ENCODE results near the gene NFILZ.
A peak's percentile ranks its signal among the peaks of the same experiment; 100 is the strongest.
"Not testable (repeated sequence)": the region's sequence is repeated elsewhere in the genome, so short reads cannot be mapped to it uniquely, and the experiment has no call there.

The NFILZ gene

DNA sequence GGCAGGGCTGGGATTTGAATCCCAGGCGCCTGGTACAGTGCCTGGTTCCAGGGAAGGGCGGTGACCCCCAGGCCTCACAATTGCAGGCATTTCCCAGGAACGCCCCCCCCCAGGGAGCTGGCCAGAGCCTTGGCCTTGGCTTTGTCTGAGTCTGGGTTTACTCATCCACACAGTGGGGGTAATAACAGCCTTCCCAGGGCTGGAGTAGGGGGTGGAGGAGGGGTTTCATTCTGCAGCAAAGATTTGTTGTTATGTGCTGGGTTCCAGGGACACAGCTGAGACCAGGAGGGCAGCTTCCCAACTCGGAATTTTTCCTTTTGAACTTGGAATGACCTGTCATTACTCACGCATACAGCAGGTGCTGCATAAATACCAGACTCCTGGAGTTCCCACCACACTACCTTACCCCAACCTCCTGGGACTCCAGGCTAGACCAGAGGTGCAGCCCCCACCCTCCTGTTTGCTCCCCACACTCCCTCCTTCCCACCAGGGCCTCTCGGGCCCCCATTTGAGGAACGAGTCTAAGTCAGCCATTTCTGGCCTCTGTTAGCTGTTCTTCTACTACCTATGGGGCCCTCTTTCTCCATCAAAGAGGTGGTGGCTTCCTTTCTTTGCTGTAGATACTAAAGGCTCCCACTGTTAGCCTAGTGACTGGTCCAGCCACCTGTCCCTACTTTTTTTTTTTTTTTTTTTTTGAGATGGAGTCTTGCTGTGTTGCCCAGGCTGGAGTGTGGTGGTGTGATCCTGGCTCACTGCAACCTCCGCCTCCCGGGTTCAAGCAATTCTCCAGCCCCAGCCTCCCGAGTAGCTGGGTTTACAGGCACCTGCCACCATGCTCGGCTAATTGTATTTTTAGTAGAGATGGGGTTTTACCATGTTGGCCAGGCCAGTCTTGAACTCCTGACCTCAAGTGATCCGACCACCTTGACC, 18.3 kb upstream of the NFILZ start:
- DNase-seq: no peak

DNA sequence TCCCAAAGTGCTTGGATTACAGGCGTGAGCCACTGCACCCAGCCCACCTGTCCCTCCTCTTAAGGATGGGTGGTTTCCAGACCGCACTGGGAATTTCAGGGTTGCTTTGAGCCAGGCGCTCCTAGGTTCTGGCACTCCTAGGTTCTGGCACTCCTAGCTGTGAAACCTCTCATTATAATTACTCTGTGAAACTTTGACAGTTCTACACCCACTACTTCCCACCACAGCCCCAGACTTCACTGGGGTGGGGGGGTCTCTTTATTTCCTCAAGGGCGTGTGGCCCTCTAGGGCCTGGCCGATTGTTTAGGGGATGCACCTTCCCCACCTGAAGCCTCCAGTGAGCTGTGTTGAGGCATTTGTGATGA, 17.6 kb upstream of the NFILZ start:
- DNase-seq: no peak

DNA sequence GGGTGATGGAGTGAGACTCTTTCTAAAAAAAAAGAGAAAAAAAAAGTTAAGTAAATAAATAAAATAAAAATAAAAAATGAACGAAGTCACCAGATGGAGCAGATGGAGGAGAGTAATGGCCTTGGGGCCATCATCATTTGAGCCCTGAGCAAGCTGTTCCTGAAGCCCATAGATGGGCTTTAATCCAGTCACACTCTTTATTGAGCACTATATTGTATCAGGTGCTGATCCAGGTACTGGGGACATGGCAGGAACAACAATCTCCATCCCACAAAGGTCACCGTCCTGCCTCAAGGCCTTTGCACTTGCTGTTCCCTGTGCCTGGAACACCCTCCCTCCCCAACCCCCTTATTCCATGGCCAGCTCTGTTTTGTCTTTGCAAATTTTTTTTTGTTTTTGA, 16.0 kb upstream of the NFILZ start:
- DNase-seq: no peak

DNA sequence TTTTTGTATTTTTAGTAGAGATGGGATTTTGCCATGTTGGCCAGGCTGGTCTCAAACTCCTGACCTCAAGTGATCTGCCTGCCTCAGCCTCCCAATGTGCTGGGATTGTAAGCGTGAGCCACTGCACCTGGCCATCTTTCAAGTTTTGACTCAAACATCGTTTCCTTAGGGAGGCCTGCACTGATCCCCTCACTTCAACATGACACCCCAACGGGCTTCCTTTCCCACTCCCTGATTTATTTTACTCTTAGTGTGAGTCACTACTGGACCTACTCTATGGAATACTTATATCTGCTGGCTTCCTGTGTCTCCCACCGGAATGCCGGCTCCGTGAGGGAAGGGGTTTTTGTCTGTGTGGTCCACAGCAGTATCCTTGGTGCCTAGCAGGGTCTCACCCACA, 15.4 kb upstream of the NFILZ start:
- DNase-seq: no peak

DNA sequence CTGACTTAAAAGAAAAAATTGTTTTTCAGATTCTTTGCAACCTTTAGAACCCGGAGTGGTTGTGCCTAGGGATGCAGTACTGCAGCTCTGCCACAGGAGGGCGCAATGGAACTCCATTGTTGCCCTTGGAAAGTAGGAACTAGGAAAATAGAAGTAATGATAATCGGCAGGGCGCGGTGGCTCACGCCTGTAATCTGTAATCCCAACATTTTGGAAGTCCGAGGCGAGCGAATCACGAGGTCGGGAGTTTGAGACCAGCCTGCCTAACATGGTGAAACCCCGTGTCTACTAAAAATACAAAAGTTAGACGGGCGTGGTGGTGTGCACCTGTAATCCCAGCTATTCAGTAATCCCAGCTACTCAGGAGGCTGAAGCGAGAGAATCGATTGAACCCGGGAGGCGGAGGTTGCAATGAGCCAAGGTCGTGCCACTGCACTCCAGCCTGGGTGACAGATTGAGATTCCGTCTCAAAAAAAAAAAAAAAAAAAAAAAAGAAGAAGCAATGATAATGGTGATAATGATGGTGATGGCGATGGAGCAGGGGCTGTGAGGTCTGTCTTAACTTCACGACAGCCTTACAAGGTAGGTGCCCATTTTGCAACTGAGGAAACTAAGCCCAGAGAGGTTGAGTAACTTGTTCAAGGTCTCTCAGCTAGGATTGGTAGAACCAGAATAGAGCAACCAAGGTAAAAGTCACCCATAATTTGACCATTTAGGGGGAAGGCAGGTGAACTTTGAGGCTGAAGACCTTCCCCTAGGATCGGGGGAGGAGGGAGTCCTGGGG, 14.4 kb upstream of the NFILZ start:
- DNase-seq: peak; percentile 53

DNA sequence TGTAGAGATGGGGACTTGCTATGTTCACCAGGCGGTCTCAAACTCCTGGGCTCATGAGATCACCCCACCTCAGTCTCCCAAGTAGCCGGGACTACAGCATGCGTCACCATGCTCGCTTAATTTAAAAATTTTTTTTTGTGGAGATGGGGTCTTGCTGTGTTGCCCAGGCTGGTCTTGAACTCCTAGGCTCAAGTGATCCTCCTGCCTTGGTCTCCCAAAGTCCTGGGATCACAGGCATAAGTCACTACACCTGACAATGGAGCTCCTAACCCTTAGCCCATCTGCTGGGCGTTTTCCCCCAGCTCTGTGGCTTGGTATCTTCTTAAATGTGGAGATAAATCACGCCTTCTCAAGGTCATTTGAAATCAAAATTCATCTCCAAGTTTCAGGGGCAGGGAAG, 13.6 kb upstream of the NFILZ start:
- no peak for DNase-seq

DNA sequence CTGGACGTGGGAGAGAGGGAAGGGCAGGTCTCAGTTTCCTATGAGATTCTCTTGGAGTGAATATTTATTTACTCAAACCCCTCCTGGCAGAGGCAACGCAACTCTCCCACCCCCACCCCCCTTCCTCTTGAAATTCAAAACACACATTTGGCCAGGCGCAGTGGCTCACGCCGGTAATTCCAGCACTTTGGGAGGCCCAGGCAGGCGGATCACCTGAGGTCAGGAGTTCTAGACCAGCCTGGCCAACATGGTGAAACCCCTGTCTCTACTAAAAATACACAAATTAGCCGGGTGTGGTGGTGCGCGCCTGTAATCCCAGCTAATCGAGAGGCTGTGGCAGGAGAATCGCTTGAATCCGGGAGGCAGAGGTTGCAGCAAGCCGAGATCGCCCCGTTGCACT, 13.1 kb upstream of the NFILZ start:
- not testable (repeated sequence) for DNase-seq

DNA sequence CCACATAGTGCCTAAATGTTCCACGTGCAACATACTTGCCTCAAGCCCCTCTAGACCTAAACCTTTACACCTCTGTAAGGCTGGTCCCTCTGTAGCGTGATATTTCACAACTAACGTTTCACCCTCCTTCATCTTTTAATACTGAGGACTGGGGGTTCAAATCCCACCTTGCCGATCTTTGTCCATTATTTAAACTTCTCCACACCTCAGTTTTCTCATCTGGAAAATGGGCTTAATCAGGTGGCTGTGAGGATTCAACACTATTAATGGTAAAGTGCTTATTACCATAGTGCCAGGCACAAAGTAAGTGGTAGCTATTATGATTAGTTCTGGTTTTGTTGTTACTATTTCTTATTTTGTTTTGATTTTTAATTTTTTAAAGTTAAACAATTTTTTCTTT, 12.4 kb upstream of the NFILZ start:
- DNase-seq: no peak

DNA sequence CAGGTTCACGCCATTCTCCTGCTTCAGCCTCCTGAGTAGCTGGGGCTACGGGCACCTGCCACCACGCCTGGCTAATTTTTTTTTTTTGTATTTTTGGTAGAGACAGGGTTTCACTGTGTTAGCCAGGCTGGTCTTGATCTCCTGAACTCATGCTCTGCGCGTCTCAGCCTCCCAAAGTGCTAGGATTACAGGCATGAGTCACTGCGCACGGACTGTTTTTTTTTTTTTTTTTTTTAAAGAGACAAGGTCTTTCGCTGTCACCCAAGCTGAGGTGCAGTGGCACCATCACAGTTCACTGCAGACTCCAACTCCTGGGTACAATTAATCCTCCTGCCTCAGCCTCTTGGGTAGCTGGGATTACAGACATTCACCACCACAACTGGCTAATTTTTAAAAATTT, 11.7 kb upstream of the NFILZ start:
- no peak for DNase-seq

DNA sequence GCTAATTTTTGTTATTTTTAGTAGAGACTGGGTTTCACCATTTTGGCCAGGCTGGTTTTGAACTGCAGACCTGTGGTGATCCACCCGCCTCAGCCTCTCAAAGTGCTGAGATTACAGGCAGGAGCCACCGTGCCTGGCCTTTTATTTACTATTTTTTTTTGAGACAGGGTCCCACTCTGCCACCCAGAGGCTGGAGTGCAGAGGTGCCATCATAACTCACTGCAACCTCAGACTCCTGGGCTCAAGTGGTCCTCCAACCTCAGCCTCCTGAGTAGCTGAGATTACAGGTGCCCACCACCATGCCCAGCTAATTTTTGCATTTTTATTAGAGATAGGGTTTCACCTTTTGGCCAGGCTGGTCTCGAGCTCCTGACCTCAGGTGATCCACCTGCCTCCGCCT, 7.5 kb upstream of the NFILZ start:
- not testable (repeated sequence) for DNase-seq

DNA sequence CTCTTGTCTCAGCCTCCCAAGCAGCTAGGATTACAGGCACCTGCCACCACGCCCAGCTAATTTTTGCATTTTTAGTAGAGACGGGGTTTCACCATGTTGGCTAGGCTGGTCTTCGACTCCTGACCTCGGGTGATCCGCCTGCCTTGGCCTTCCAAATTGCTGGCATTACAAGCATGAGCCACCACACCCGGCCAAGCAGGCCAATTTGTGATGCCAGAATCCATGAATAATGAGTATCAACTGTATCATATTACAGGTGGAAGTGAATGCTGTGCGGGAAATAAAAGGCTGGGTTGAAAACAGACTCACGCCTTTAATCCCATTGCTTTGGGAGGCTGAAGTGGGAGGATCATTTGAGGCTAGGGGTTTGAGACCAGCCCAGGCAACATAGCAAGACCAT, 3.6 kb upstream of the NFILZ start:
- DNase-seq: no peak

DNA sequence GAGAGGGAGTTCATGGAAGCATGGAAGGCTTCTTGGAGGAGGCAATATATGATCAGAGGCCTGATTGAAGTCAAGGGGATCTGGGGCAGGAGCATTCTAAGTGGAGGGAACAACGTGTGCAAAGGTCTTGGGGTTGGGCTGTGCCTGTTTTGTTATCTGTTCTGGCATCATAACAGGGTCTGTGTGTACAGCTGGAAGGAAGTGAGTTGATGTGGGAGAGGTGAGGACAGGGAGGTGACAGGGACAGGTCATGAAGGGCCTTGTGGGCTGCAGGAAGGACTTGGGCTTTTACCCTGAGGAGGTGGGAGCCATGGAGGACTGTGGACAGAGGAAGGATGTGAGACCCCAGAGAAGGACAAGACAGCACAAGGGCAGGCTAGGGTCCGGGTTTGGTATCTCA, 1.2 kb upstream of the NFILZ start:
- no peak for DNase-seq

DNA sequence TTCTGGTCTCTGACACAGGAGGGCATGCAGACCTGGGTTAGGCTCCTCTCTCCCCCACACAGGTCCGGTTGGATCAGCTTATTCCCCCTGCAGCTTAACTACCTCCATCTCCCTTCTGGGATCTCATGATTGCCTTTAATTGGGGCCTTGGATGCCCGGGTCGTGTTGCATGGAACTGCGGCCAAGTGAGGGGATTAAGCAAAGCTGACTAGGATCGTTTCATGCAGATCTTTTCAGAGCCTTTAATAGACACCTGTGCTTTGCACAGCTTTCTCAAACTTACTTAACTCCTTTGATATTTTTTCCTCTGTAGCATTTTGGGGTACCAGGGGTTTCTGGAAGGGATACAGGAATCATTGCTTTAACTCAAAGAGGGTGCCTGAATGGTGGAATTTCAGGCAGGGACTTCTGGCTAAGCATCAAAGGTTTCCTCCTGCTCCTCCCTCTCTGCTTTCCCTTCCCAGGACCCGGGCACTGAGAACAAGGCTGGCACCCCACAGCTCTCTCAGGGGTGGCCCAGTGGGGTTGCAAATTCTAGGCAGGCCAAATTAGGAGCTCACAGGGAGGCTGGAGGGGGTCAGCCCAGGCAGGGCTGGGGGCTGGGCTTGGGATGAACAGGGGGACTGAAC, 477 bp downstream of the NFILZ start:
- DNase-seq: no peak

DNA sequence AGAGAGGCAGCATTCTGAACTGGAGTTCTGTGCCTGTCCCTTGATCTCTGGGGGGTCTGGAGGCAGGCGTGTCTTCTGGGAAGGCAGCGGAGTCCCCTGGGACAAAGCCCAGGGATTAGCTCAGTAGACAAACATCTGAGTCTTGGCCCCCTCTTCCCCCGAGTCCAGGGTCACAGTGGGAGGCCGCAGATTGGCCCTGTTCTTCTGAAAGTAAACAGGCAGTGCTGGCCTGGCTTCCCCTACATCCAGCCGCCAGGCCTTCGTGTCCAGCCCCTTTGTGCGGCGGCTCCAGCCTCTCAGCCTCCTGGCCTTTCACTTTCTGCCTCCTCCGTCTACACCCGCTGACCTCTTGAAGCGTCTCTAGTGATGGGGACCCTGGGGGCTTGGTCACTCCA, 989 bp downstream of the NFILZ start:
- DNase-seq: no peak

DNA sequence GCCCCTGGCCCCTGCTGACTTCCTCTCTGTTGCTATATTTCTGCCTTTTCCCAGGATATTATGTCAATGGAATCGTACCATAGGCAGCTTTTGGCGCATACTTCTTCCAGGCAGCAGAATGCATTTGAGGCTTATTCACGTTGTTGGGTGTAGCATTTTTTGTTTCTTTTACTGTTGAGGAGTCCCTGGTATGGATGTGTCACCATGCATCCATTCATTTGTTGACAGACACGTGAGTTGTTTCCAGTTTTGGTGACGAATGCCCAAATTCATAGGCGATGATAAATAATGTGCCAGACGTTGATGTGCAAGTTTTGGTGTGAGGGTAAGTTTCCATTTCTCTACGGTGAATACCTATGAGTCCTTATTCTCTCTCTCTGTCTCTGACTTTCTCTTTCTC, 5.0 kb downstream of the NFILZ start:
- no peak for DNase-seq

DNA sequence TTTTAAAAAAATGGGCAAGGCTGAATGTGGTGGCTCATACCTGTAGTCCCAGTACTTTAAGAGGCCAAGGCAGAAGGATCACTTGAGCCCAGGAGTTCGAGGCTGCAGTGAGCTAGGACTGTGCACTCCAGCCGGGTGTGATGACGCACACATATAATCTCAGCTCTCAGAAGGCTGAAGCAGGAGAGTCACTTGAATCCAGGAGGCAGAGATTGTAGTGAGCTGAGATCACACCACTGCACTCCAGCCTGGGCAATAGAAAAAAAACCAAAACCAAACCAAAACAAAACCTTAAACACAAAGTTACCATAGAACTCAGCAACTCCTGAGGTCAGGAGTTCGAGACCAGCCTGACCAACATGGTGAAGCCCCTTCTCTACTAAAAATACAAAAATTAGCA, 6.6 kb downstream of the NFILZ start:
- not testable (repeated sequence) for DNase-seq

DNA sequence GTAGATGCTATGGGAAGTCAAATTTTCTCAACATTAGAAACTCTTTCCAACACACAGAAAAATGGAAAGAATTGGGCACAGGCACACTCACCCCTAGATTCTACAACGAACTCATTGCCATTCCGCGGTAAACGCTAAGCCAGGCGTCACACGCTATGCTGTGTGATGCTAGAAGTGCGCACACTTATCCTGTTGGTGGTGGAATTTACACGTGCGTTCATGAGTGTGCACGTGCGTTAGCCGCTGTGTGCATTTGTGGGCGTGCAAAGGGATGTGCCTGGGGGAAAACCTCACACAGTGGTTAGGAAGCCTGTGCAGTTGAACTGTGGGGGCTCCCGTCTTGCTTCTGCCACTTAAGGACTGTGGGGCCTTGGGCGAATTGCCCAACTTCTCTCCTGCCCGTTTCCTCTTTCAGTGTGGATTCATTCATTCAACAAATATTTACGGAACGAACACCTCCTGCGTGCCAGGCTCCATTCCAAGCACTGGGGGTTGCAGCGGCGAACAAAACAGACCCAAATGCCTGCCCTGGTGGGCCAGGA, 7.7 kb downstream of the NFILZ start:
- peak; percentile 42 for DNase-seq

DNA sequence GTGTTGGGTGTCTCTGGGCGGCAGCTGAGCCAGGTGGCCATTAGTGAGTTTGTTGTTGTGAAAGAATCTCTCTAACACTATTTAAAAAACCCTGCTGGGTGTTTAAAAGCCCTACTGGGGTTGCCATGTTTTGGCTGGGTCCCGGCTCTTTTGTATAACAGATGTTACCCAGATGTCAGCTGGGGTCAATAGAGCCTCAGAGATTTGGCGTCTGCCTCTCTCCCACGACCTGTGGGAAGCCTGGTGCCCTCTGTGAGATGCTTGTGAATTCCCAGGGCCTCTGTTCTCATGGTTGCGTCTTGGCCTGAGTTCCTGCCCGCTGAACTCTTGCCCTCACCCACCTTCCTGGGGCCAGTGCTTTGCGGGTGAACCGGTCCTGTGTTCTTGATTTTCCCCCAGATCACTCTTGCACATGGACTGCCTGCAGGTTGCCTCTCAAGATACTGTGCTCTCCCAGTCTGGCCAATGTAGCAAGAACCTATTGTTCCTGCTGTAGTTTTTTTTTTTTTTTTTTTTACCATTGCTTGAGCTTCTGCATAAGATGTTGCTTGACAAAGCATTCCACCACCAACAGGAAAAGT, 9.5 kb downstream of the NFILZ start:
- no peak for DNase-seq

DNA sequence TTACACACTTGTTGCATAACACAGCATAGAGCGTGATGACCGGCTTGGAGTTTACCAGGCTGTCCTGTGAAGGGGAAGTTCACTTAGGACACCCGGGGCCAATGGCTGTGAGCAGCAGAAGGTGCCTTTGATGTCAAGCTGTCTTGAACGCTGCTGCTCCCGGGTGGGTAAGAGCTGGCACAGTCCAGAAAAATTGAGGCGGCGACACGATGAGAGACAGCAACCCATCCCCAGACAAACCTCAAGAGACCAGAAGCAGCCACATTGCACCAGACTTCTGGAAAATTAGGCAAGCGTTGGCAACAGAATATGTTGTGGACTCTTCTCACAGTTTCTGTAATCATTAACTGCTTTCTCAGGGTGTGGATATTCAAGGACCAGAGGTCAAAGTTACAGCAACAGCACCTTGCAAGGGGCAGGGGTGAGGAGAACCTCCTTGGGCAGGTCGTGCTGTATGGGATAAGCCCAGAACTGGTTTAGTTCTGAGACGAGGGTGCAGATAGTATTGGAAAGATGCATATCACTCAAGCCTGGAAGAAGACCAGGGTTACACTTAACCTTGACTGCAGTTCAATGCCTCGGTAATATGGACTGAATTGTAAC, 10.1 kb downstream of the NFILZ start:
- DNase-seq: no peak

DNA sequence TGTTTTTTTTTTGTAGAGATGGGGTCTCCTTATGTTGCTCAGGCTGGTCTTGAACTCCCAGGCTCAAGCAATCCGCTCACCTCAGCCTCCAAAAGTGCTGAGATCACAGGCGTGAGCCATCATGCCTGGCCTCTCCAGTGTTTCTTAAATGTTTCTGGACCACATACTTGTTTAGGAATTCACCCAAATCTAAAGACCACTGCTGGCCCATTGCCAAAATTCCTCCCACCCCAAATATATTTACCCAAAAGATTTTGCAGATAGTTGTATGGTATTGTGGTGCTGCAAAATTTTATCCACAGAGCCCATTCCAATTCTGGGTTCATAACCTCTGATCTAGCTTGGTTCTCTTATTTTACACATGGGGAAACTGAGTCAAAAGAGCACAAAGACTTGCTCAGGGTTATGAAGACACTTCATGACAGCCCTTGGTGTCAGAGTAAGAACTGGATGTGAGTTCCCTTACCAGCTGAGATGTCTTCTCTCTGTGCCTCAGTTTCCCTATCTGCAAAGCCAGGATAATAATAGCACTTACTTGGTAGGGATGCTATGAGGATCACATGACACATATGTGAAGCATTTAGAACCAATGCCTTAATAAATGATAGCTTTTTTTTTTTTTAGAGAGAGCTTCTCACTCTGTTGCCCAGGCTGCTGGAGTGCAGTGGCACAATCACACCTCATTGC, 10.9 kb downstream of the NFILZ start:
- no peak for DNase-seq

DNA sequence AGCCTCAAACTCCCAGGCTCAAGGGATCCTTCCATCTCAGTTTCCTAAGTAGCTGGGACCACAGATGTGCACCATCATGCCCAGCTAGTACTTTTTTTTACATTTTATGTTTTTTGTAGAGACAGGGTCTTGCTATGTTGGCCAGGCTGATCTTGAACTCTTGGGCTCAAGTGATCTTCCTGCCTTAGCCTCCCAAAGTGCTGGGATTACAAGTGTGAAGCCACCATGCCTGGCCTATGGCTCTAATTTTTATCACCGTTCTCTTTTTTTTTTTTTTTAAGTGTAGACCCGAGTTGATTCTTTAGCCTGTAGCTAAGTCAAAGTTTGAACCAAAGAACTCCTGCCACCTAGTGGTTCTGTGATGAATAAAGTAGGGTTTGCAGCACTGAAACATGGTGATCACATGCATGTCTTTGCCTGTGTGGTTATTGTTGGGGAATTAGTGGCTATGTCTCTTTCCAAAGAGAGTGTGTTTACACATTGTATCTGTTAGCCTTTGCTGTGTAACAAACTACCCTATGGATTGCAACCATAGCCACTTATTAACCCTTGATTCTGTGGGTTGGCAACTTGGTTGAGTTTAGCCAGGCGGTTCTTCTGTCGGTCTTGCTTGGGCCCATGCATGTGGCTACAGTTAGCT, 11.6 kb downstream of the NFILZ start:
- DNase-seq: no peak

DNA sequence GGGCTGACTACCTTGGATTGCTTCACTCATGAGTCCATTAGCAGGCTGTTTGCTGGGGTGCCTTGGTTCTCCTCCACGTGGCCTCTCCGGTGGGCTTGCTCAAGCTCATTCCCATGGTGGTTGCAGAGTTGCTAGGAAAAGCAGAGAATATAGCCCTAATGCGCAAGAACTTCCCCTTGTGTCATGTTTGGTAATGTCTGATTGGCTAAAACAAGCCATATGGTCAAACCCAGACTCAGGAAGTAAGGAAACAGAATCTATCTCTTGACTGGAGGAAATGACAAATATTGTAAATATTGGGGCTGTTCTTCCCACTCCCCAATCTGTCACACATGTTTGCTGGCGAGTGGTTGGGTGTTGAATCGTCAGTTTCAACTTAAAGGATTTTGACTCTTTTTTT, 12.1 kb downstream of the NFILZ start:
- DNase-seq: no peak
